HepG2 (cell line): ENCODE data around the gene MINDY1. TPM values are rescaled to one million over a fixed set of nuclear protein-coding genes. Genes with fewer than 3 reads are reported as not detected.

Experiments
- ARID3A ChIP-seq: IDR thresholded peaks from 2 replicates; pipeline ENCODE4 v1.6.1; 2012; ENCODE audit warnings: low read depth, low read length, improper control_type of control experiment
- IRX3 ChIP-seq: sonication (generic); formaldehyde crosslinking; IDR thresholded peaks from 2 replicates; pipeline ENCODE4 v1.8.1; 2023; ENCODE audit warnings: mild to moderate bottlenecking, low read depth, missing genetic modification reagents, borderline replicate concordance
- MTERF4 ChIP-seq: sonication (generic); formaldehyde crosslinking; IDR thresholded peaks from 2 replicates; pipeline ENCODE4 v1.8.0; 2023; ENCODE audit warnings: mild to moderate bottlenecking, missing genetic modification reagents
- PAF1 ChIP-seq: IDR thresholded peaks from 2 replicates; pipeline ENCODE4 v1.6.1; 2016; ENCODE audit warnings: missing genetic modification reagents, missing compliant biosample characterization
- ZBTB8A ChIP-seq: sonication (generic); formaldehyde crosslinking; IDR thresholded peaks from 2 replicates; pipeline ENCODE4 v1.4.0; 2020; ENCODE audit warnings: mild to moderate bottlenecking, low read depth, missing genetic modification reagents, borderline replicate concordance
- ZNF350 ChIP-seq: sonication (generic); formaldehyde crosslinking; IDR thresholded peaks from 2 replicates; pipeline ENCODE4 v1.4.0; 2020; ENCODE audit warnings: mild to moderate bottlenecking, low read depth, missing genetic modification reagents, borderline replicate concordance
- ZNF619 ChIP-seq: sonication (generic); formaldehyde crosslinking; IDR thresholded peaks from 2 replicates; pipeline ENCODE4 v1.4.0; 2020; ENCODE audit warnings: mild to moderate bottlenecking, missing genetic modification reagents
- ZNF629 ChIP-seq: sonication (generic); formaldehyde crosslinking; conservative IDR thresholded peaks from 2 replicates; pipeline ENCODE4 v1.5.0; 2020; ENCODE audit warnings: missing genetic modification reagents
- ZNF775 ChIP-seq: sonication (generic); formaldehyde crosslinking; IDR thresholded peaks from 2 replicates; pipeline ENCODE4 v1.4.0; 2020; ENCODE audit warnings: missing genetic modification reagents, mild to moderate bottlenecking, moderate library complexity, borderline replicate concordance
- ZUFSP ChIP-seq: sonication (generic); formaldehyde crosslinking; IDR thresholded peaks from 2 replicates; pipeline ENCODE4 v1.9.0; 2021; ENCODE audit warnings: missing genetic modification reagents, mild to moderate bottlenecking, borderline replicate concordance
- polyA plus RNA-seq, 8 experiments: library from polyadenylated mRNA; depleted of rRNA in 3 of 8; stranded (reverse) in 7 of 8; unstranded in 1 of 8; fragments of >200 nt; fragmentation: Illumina TruSeq in 4 of 8; extraction: Trizol in 4 of 8; gene quantifications; 2 replicates each; pipeline versions ENCODE4 v1.2.1 to v1.2.3, GENCODE V29; 2011 to 2016; ENCODE audit warnings: low read depth in 4 of 8, missing spikeins in 1 of 8, mixed read lengths in 1 of 8; ENCODE audit not compliant: insufficient read depth in 1 of 8
- total RNA-seq, 5 experiments: library from RNA; depleted of rRNA; stranded (reverse); fragments of >200 nt; fragmentation: Illumina TruSeq; extraction: Trizol; gene quantifications; 2 replicates each; pipeline ENCODE4 v1.2.3, GENCODE V29; 2016; ENCODE audit warnings: low read depth in 1 of 5
- TF ChIP-seq, protein P1 (sequence below): sonication (generic); formaldehyde crosslinking; IDR thresholded peaks from 2 replicates; pipeline ENCODE4 v1.5.0; 2020; ENCODE audit warnings: mild to moderate bottlenecking, missing genetic modification reagents
- TF ChIP-seq, protein P2 (sequence below): fragments of 450-650 bp; IDR thresholded peaks from 2 replicates; pipeline ENCODE4 v1.6.1; 2017
- TF ChIP-seq, protein P3 (sequence below): sonication (generic); formaldehyde crosslinking; IDR thresholded peaks from 2 replicates; pipeline ENCODE4 v1.4.0; 2020; ENCODE audit warnings: missing genetic modification reagents, borderline replicate concordance
- TF ChIP-seq, protein P4 (sequence below): sonication (generic); formaldehyde crosslinking; IDR thresholded peaks from 2 replicates; pipeline ENCODE4 v1.4.0; 2020; ENCODE audit warnings: mild to moderate bottlenecking, missing genetic modification reagents

The MINDY1 gene
- total and polyA plus RNA-seq, 2 of the 13 experiments (the other 11 are each of a cell fraction or from before 2014, with no cell fraction given): 11.1 to 15.0 TPM

- TF ChIP-seq PAF1 (CRISPR knock-in tag) (no peak), ZUFSP (CRISPR knock-in tag) (no peak), ZNF350 (CRISPR knock-in tag) (peak; percentile 86), ZNF629 (CRISPR knock-in tag) (no peak), IRX3 (CRISPR knock-in tag) (no peak), ZNF619 (CRISPR knock-in tag) (no peak; the same call in 1 of the 2 replicates), MTERF4 (CRISPR knock-in tag) (no peak), ZBTB8A (CRISPR knock-in tag) (no peak), ZNF775 (CRISPR knock-in tag) (no peak), ARID3A (peak; percentile 70)
- TF ChIP-seq, protein P1, sequence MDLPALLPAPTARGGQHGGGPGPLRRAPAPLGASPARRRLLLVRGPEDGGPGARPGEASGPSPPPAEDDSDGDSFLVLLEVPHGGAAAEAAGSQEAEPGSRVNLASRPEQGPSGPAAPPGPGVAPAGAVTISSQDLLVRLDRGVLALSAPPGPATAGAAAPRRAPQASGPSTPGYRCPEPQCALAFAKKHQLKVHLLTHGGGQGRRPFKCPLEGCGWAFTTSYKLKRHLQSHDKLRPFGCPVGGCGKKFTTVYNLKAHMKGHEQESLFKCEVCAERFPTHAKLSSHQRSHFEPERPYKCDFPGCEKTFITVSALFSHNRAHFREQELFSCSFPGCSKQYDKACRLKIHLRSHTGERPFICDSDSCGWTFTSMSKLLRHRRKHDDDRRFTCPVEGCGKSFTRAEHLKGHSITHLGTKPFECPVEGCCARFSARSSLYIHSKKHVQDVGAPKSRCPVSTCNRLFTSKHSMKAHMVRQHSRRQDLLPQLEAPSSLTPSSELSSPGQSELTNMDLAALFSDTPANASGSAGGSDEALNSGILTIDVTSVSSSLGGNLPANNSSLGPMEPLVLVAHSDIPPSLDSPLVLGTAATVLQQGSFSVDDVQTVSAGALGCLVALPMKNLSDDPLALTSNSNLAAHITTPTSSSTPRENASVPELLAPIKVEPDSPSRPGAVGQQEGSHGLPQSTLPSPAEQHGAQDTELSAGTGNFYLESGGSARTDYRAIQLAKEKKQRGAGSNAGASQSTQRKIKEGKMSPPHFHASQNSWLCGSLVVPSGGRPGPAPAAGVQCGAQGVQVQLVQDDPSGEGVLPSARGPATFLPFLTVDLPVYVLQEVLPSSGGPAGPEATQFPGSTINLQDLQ: no peak
- TF ChIP-seq, protein P2, sequence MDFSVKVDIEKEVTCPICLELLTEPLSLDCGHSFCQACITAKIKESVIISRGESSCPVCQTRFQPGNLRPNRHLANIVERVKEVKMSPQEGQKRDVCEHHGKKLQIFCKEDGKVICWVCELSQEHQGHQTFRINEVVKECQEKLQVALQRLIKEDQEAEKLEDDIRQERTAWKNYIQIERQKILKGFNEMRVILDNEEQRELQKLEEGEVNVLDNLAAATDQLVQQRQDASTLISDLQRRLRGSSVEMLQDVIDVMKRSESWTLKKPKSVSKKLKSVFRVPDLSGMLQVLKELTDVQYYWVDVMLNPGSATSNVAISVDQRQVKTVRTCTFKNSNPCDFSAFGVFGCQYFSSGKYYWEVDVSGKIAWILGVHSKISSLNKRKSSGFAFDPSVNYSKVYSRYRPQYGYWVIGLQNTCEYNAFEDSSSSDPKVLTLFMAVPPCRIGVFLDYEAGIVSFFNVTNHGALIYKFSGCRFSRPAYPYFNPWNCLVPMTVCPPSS: no peak
- TF ChIP-seq, protein P3, sequence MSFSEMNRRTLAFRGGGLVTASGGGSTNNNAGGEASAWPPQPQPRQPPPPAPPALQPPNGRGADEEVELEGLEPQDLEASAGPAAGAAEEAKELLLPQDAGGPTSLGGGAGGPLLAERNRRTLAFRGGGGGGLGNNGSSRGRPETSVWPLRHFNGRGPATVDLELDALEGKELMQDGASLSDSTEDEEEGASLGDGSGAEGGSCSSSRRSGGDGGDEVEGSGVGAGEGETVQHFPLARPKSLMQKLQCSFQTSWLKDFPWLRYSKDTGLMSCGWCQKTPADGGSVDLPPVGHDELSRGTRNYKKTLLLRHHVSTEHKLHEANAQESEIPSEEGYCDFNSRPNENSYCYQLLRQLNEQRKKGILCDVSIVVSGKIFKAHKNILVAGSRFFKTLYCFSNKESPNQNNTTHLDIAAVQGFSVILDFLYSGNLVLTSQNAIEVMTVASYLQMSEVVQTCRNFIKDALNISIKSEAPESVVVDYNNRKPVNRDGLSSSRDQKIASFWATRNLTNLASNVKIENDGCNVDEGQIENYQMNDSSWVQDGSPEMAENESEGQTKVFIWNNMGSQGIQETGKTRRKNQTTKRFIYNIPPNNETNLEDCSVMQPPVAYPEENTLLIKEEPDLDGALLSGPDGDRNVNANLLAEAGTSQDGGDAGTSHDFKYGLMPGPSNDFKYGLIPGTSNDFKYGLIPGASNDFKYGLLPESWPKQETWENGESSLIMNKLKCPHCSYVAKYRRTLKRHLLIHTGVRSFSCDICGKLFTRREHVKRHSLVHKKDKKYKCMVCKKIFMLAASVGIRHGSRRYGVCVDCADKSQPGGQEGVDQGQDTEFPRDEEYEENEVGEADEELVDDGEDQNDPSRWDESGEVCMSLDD (CRISPR knock-in tag): no peak
- TF ChIP-seq, protein P4, sequence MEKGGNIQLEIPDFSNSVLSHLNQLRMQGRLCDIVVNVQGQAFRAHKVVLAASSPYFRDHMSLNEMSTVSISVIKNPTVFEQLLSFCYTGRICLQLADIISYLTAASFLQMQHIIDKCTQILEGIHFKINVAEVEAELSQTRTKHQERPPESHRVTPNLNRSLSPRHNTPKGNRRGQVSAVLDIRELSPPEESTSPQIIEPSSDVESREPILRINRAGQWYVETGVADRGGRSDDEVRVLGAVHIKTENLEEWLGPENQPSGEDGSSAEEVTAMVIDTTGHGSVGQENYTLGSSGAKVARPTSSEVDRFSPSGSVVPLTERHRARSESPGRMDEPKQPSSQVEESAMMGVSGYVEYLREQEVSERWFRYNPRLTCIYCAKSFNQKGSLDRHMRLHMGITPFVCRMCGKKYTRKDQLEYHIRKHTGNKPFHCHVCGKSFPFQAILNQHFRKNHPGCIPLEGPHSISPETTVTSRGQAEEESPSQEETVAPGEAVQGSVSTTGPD (CRISPR knock-in tag): no peak
Measured at GRCh38 chr1:150970808-150971582, 35.7 kb downstream of the MINDY1 start (continued).
